ENCODE data around the gene TNFRSF18.

GRCh38 chr1:1244192-1244811 lies 37.9 kb upstream of the TNFRSF18 start:
- TF ChIP-seq, protein P1, sequence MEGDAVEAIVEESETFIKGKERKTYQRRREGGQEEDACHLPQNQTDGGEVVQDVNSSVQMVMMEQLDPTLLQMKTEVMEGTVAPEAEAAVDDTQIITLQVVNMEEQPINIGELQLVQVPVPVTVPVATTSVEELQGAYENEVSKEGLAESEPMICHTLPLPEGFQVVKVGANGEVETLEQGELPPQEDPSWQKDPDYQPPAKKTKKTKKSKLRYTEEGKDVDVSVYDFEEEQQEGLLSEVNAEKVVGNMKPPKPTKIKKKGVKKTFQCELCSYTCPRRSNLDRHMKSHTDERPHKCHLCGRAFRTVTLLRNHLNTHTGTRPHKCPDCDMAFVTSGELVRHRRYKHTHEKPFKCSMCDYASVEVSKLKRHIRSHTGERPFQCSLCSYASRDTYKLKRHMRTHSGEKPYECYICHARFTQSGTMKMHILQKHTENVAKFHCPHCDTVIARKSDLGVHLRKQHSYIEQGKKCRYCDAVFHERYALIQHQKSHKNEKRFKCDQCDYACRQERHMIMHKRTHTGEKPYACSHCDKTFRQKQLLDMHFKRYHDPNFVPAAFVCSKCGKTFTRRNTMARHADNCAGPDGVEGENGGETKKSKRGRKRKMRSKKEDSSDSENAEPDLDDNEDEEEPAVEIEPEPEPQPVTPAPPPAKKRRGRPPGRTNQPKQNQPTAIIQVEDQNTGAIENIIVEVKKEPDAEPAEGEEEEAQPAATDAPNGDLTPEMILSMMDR (IDR thresholded peaks at IDR 0.05; ENCODE audit: poor library complexity), result no peak
- no peak for TF ChIP-seq EZH2 (IDR thresholded peaks at IDR 0.05; ENCODE audit: borderline replicate concordance)

All from hepatocyte (in vitro differentiated cells).